GM12878 (cell line): Measurements from ENCODE around the gene XKR3. TPM values are rescaled to one million over a fixed set of nuclear protein-coding genes. Genes with fewer than 3 reads are reported as not detected.

Source experiments
- BHLHE40 ChIP-seq, 2 experiments: fragments of 450-650 bp in 1 of 2; IDR thresholded peaks; 2 replicates each; pipeline ENCODE4 v1.6.1; 2011 to 2017; ENCODE audit warnings: low read depth in 2 of 2, borderline replicate concordance in 1 of 2, improper control_type of control experiment in 1 of 2, low read length in 1 of 2, mild to moderate bottlenecking in 1 of 2
- CBX5 ChIP-seq: sonication (generic); IDR thresholded peaks from 2 replicates; pipeline ENCODE4 v1.6.1; 2016; ENCODE audit warnings: low read depth, moderate library complexity, mild to moderate bottlenecking, inconsistent platforms
- PRDM15 ChIP-seq: fragments of 450-650 bp; formaldehyde crosslinking; IDR thresholded peaks from 2 replicates; pipeline ENCODE4 v1.4.0; 2020; ENCODE audit warnings: mild to moderate bottlenecking, moderate library complexity
- SMAD5 ChIP-seq: IDR thresholded peaks from 2 replicates; pipeline ENCODE4 v1.6.1; 2016; ENCODE audit warnings: antibody characterized with exemption, low read depth
- STAT3 ChIP-seq: IDR thresholded peaks from 2 replicates; pipeline ENCODE4 v1.6.1; 2011; ENCODE audit warnings: low read depth, low read length, improper control_type of control experiment
- ZBTB11 ChIP-seq: fragments of 450-650 bp; formaldehyde crosslinking; IDR thresholded peaks from 2 replicates; pipeline ENCODE4 v1.5.0; 2022; ENCODE audit warnings: mild to moderate bottlenecking, missing genetic modification characterization
- polyA plus RNA-seq, 11 experiments: library from polyadenylated mRNA; depleted of rRNA in 4 of 11; unstranded in 6 of 11; stranded (reverse) in 5 of 11; fragments of >200 nt; fragmentation: Nextera tagmentation in 4 of 11; fragmentation: Illumina TruSeq in 1 of 11; extraction: Ambion mirVana in 4 of 11; extraction: Trizol in 1 of 11; gene quantifications; 1 replicate in 1 of 11; 2 replicates in 10 of 11; pipeline versions ENCODE4 v1.2.1 to v1.2.3, GENCODE V29; 2011 to 2016; ENCODE audit warnings: inconsistent platforms in 2 of 11, missing spikeins in 2 of 11, low read depth in 1 of 11
- total RNA-seq, 4 experiments: library from RNA; depleted of rRNA in 3 of 4; stranded (reverse); fragments of >200 nt in 3 of 4; fragmentation: Illumina TruSeq in 1 of 4; extraction: Trizol in 1 of 4; gene quantifications; 2 replicates each; pipeline versions ENCODE4 v1.2.1 to v1.2.3, GENCODE V29; 2013 to 2021

Gene XKR3
- total and polyA plus RNA-seq, 10 of the 15 experiments (the other 5 are each of a cell fraction or from before 2014, with no cell fraction given), result 0.09 to 0.14 TPM; not detected in 8

- TF ChIP-seq ZBTB11, result no peak
- TF ChIP-seq SMAD5, result no peak
- no peak for TF ChIP-seq BHLHE40 (IDR thresholded peaks at IDR 0.05; ENCODE audit: borderline replicate concordance in 1 of 2, low read depth in 2 of 2, low read length in 1 of 2)
- no peak for TF ChIP-seq PRDM15 (CRISPR knock-in tag)
- no peak for TF ChIP-seq STAT3
- TF ChIP-seq CBX5, result no peak
Measured at GRCh38 chr22:16829985-16830384, 4.8 kb upstream of the XKR3 start (continued).
